H1 (cell line): ENCODE data around the gene KDM6A. TPM values are rescaled to one million over a fixed set of nuclear protein-coding genes. Genes with fewer than 3 reads are reported as not detected.

ENCODE experiments used
- polyA plus RNA-seq, 7 experiments: library from polyadenylated mRNA; depleted of rRNA in 3 of 7; stranded (reverse) in 5 of 7; unstranded in 2 of 7; fragments of >200 nt in 5 of 7; fragments of 200-250 nt in 2 of 7; gene quantifications; 1 replicate in 5 of 7; 2 replicates in 1 of 7; 4 replicates in 1 of 7; pipeline versions ENCODE4 v1.2.1 to v1.2.3, GENCODE V29; 2011 to 2013; ENCODE audit warnings: missing spikeins in 2 of 7, mixed read lengths in 2 of 7
- total RNA-seq: library from RNA; stranded (reverse); fragmentation: NEBNext Ultra II Directional; extraction: Animal tissue kit (Norgen Biotek cat#: 25700); gene quantifications from 2 replicates; pipeline ENCODE4 v1.2.1, GENCODE V29; 2021
- TF ChIP-seq, protein P1 (sequence below): IDR thresholded peaks from 2 replicates; pipeline ENCODE4 v1.6.1; 2012; ENCODE audit warnings: low read length, inconsistent platforms

Gene KDM6A
- total and polyA plus RNA-seq, 2 of the 8 experiments (the other 6 are each of a cell fraction or from before 2014, with no cell fraction given) = 43.5 to 58.4 TPM

DNA sequence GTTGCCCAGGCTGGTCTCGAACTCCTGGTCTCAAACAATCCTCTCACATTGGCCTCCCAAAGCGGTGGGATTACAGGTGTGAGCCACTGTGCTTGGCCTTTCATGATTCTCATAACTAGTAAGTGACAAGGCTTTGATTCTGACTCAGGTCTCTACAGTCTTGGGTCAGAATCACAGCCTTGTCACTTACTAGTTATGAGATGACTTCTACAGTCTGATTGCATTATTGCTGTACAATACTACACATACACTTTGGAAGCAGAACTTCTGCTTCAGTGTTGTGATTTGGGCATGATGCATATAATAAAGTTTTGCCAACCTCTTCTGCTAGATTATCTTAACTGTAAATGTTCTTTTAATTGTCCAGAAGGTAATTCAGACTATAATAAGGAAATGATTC lies 123.3 kb downstream of the KDM6A start (continued):
- TF ChIP-seq, protein P1, sequence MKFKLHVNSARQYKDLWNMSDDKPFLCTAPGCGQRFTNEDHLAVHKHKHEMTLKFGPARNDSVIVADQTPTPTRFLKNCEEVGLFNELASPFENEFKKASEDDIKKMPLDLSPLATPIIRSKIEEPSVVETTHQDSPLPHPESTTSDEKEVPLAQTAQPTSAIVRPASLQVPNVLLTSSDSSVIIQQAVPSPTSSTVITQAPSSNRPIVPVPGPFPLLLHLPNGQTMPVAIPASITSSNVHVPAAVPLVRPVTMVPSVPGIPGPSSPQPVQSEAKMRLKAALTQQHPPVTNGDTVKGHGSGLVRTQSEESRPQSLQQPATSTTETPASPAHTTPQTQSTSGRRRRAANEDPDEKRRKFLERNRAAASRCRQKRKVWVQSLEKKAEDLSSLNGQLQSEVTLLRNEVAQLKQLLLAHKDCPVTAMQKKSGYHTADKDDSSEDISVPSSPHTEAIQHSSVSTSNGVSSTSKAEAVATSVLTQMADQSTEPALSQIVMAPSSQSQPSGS = no peak
